HEK293T (cell line): ENCODE results near the gene PLEKHD1.

Experiments
- BHLHE40 ChIP-seq: fragments of 450-650 bp; IDR thresholded peaks from 2 replicates; pipeline ENCODE4 v1.6.1; 2016; ENCODE audit warnings: mild to moderate bottlenecking, moderate library complexity, borderline replicate concordance
- ELF4 ChIP-seq: fragments of 450-650 bp; IDR thresholded peaks from 2 replicates; pipeline ENCODE4 v1.6.1; 2017; ENCODE audit warnings: antibody characterized with exemption
- FOXA1 ChIP-seq: fragments of 450-650 bp; IDR thresholded peaks from 2 replicates; pipeline ENCODE4 v1.6.1; 2016; ENCODE audit warnings: mild to moderate bottlenecking
- FOXM1 ChIP-seq: fragments of 450-650 bp; IDR thresholded peaks from 2 replicates; pipeline ENCODE4 v1.6.1; 2017; ENCODE audit warnings: mild to moderate bottlenecking, borderline replicate concordance
- HDGF ChIP-seq: fragments of 450-650 bp; IDR thresholded peaks from 2 replicates; pipeline ENCODE4 v1.6.1; 2017; ENCODE audit warnings: antibody characterized with exemption, borderline replicate concordance
- NFRKB ChIP-seq: fragments of 450-650 bp; IDR thresholded peaks from 2 replicates; pipeline ENCODE4 v1.6.1; 2016; ENCODE audit warnings: mild to moderate bottlenecking, moderate library complexity

GRCh38 chr14:69571449-69572029 is 87.0 kb downstream of the PLEKHD1 start:
- TF ChIP-seq ELF4 (no peak), FOXA1 (no peak), BHLHE40 (no peak), NFRKB (no peak), FOXM1 (no peak), HDGF (no peak)
